ENCODE measurements around the gene PCSK1.
"Not testable (repeated sequence)": the region's sequence is repeated elsewhere in the genome, so short reads cannot be mapped to it uniquely, and the experiment has no call there.

The PCSK1 gene

GRCh38 chr5:96374653-96375052 is 58.4 kb downstream of the PCSK1 start:
- DNase-seq (ENCODE audit: extremely low read depth in 1 of 2, low read depth in 1 of 2), result no peak

DNA sequence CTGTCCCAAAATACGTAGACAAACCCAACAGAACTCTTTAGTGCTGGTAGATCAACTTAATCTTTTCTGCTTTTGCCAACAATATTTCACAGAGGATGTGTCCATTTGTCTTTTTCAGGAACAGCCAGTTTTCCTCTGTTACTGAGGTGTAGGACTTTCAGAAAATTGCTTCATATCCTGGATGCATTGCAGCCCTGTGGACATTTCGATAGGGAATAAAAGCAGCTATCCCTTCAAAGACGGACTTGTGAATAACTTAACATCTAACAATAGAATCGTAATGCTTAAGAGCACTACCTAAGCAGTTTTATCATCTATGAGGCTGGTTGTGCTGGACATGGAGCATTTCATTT is 59.7 kb downstream of the PCSK1 start:
- no peak for DNase-seq (ENCODE audit: extremely low read depth in 1 of 2, low read depth in 1 of 2)

- DNase-seq (ENCODE audit: extremely low read depth in 1 of 2, low read depth in 1 of 2), result no peak
These were observed 60.2 kb downstream of the PCSK1 start for GRCh38 chr5:96372726-96373380.

DNA sequence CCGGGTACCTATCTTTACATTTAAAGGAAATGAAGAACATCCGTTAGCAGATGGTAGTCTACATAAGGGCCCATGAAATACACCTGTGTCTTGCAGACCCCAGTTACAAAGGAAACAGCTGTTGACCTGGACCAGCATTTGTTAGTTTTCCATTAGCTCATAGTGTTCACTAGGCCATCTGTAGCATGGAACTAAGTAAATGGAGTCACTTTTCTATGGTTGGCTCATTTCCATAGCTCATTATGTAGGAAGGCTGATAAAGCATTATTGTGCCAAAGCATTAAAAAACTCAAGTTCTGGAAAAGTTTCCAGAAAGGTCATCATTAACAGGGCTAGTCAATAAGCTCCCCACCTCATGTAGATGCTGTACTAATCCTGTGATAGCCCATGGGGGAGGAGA is 62.1 kb downstream of the PCSK1 start:
- DNase-seq (ENCODE audit: extremely low read depth in 1 of 2, low read depth in 1 of 2), result no peak

- not testable (repeated sequence) for DNase-seq (ENCODE audit: extremely low read depth in 1 of 2, low read depth in 1 of 2)
These were observed 65.7 kb downstream of the PCSK1 start for GRCh38 chr5:96367337-96367736.

GRCh38 chr5:96354237-96354636 is 78.8 kb downstream of the PCSK1 start:
- no peak for DNase-seq (ENCODE audit: extremely low read depth in 1 of 2, low read depth in 1 of 2)

- DNase-seq (ENCODE audit: extremely low read depth in 1 of 2, low read depth in 1 of 2), result no peak
These were observed 79.8 kb downstream of the PCSK1 start for GRCh38 chr5:96353220-96353619.

- DNase-seq (ENCODE audit: extremely low read depth in 1 of 2, low read depth in 1 of 2), result no peak
These were observed 82.4 kb downstream of the PCSK1 start for GRCh38 chr5:96350678-96351077.

- DNase-seq (ENCODE audit: extremely low read depth in 1 of 2, low read depth in 1 of 2), result no peak
These were observed 84.5 kb downstream of the PCSK1 start for GRCh38 chr5:96348536-96348935.

GRCh38 chr5:96347502-96348292 is 85.4 kb downstream of the PCSK1 start:
- no peak for DNase-seq (ENCODE audit: extremely low read depth in 1 of 2, low read depth in 1 of 2)

GRCh38 chr5:96344678-96345577 is 88.1 kb downstream of the PCSK1 start:
- DNase-seq (ENCODE audit: extremely low read depth in 1 of 2, low read depth in 1 of 2), result no peak

- DNase-seq (ENCODE audit: extremely low read depth in 1 of 2, low read depth in 1 of 2), result no peak
These were observed 90.0 kb downstream of the PCSK1 start for GRCh38 chr5:96343094-96343493.

DNA sequence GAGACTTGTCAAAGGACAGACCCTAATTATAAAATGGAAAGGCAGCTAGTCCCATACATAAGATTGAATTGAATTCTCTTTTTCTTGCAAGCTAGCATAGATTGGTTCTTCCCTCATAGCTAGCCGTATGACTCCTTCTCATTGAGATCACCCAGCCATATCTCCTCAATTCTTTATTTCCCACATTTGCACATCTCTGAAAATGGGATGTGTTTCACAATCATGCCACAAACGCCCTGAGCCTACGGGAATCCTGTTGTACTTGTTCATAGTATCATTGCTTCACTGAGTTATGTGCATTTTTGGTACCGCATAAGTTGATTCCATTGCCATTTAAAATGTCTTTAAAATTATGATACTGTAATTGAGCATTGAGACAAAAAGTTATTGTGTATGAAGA is 90.5 kb downstream of the PCSK1 start:
- no peak for DNase-seq (ENCODE audit: extremely low read depth in 1 of 2, low read depth in 1 of 2)

Measured in activated CD8-positive, alpha-beta memory T cell treated with anti-CD3 and anti-CD28 coated beads for 1 hour (primary cell).